H1 (cell line): ENCODE data around the gene GSE1. TPM values are rescaled to one million over a fixed set of nuclear protein-coding genes. Genes with fewer than 3 reads are reported as not detected.

Experiments
- BACH1 ChIP-seq: IDR thresholded peaks from 2 replicates; pipeline ENCODE4 v1.6.1; 2012; ENCODE audit warnings: low read length, improper control_type of control experiment
- CTBP2 ChIP-seq: IDR thresholded peaks from 2 replicates; pipeline ENCODE4 v1.7.0; 2011; ENCODE audit warnings: borderline replicate concordance, mild to moderate bottlenecking, moderate library complexity, mixed read lengths, low read length; ENCODE audit not compliant: insufficient read depth, insufficient read length
- E2F6 ChIP-seq: IDR thresholded peaks from 2 replicates; pipeline ENCODE4 v1.6.1; 2012; ENCODE audit warnings: inconsistent platforms
- EP300 ChIP-seq, 2 experiments: IDR thresholded peaks; 1 replicate in 1 of 2; 2 replicates in 1 of 2; pipeline ENCODE4 v1.6.1; 2011 to 2012; ENCODE audit warnings: low read depth in 2 of 2, low read length in 2 of 2, mild to moderate bottlenecking in 2 of 2, borderline replicate concordance in 1 of 2, inconsistent platforms in 1 of 2, moderate library complexity in 1 of 2
- HDAC6 ChIP-seq: IDR thresholded peaks from one replicate; pipeline ENCODE4 v1.7.1; 2012; ENCODE audit warnings: low read depth, mild to moderate bottlenecking, inconsistent platforms, low read length, moderate library complexity
- KDM1A ChIP-seq: fragments of 200-600, 300-600 bp; sonication (generic); IDR thresholded peaks from 2 replicates; pipeline ENCODE4 v1.7.1; 2016; ENCODE audit warnings: mild to moderate bottlenecking, low read length, borderline replicate concordance
- KDM4A ChIP-seq: IDR thresholded peaks from one replicate; pipeline ENCODE4 v1.7.1; 2012; ENCODE audit warnings: low read depth, mild to moderate bottlenecking, moderate library complexity, low read length, inconsistent platforms; ENCODE audit not compliant: severe bottlenecking
- KDM5A ChIP-seq: fragments of 200-600 bp; IDR thresholded peaks from 2 replicates; pipeline ENCODE4 v1.7.1; 2012; ENCODE audit warnings: mild to moderate bottlenecking, low read length, inconsistent platforms, mixed read lengths
- MAFK ChIP-seq: IDR thresholded peaks from 2 replicates; pipeline ENCODE4 v1.6.1; 2012; ENCODE audit warnings: low read depth, mild to moderate bottlenecking, improper control_type of control experiment, low read length
- MAX ChIP-seq: IDR thresholded peaks from 2 replicates; pipeline ENCODE4 v1.6.1; 2012; ENCODE audit warnings: inconsistent platforms
- POLR2A ChIP-seq, 2 experiments: IDR thresholded peaks; 1 replicate in 1 of 2; 2 replicates in 1 of 2; pipeline ENCODE4 v1.6.1; 2011; ENCODE audit warnings: low read depth in 2 of 2, low read length in 2 of 2, mild to moderate bottlenecking in 2 of 2; ENCODE audit errors: control extremely low read depth in 1 of 2
- RAD21 ChIP-seq, 2 experiments: IDR thresholded peaks in 1 of 2; conservative IDR thresholded peaks in 1 of 2; 2 replicates each; pipeline ENCODE4 v1.6.1; 2011; ENCODE audit warnings: low read depth in 2 of 2, low read length in 2 of 2, improper control_type of control experiment in 1 of 2, inconsistent platforms in 1 of 2, mild to moderate bottlenecking in 1 of 2, moderate library complexity in 1 of 2
- RFX5 ChIP-seq: IDR thresholded peaks from 2 replicates; pipeline ENCODE4 v1.6.1; 2011; ENCODE audit warnings: low read depth, low read length, improper control_type of control experiment, borderline replicate concordance
- RXRA ChIP-seq: IDR thresholded peaks from 2 replicates; pipeline ENCODE4 v1.6.1; 2011; ENCODE audit warnings: low read depth, mild to moderate bottlenecking, low read length, moderate library complexity; ENCODE audit not compliant: insufficient read depth
- SIX5 ChIP-seq: IDR thresholded peaks from 2 replicates; pipeline ENCODE4 v1.6.1; 2011; ENCODE audit warnings: mild to moderate bottlenecking, low read depth, low read length
- SRF ChIP-seq: IDR thresholded peaks from 2 replicates; pipeline ENCODE4 v1.6.1; 2011; ENCODE audit warnings: mild to moderate bottlenecking, low read depth, low read length, moderate library complexity
- TAF1 ChIP-seq: IDR thresholded peaks from 2 replicates; pipeline ENCODE4 v1.6.1; 2011; ENCODE audit warnings: mild to moderate bottlenecking, low read depth, low read length
- TAF7 ChIP-seq: optimal IDR thresholded peaks from 2 replicates; pipeline ENCODE3; 2011; ENCODE audit warnings: low read depth, mild to moderate bottlenecking, inconsistent platforms, low read length, moderate library complexity, borderline replicate concordance
- TBP ChIP-seq: IDR thresholded peaks from 2 replicates; pipeline ENCODE4 v1.6.1; 2011; ENCODE audit warnings: low read depth, low read length, improper control_type of control experiment
- YY1 ChIP-seq: IDR thresholded peaks from 2 replicates; pipeline ENCODE4 v1.6.1; 2011; ENCODE audit warnings: low read depth, mild to moderate bottlenecking, low read length
- polyA plus RNA-seq, 7 experiments: library from polyadenylated mRNA; depleted of rRNA in 3 of 7; stranded (reverse) in 5 of 7; unstranded in 2 of 7; fragments of >200 nt in 5 of 7; fragments of 200-250 nt in 2 of 7; gene quantifications; 1 replicate in 5 of 7; 2 replicates in 1 of 7; 4 replicates in 1 of 7; pipeline versions ENCODE4 v1.2.1 to v1.2.3, GENCODE V29; 2011 to 2013; ENCODE audit warnings: missing spikeins in 2 of 7, mixed read lengths in 2 of 7
- total RNA-seq: library from RNA; stranded (reverse); fragmentation: NEBNext Ultra II Directional; extraction: Animal tissue kit (Norgen Biotek cat#: 25700); gene quantifications from 2 replicates; pipeline ENCODE4 v1.2.1, GENCODE V29; 2021

The GSE1 gene
- total and polyA plus RNA-seq, 2 of the 8 experiments (the other 6 are each of a cell fraction or from before 2014, with no cell fraction given), result 26.0 to 65.6 TPM

GRCh38 chr16:85610446-85611193 lies 2.5 kb upstream of the GSE1 start (continued):
- peak; percentile 76; the same call in 1 of the 2 replicates for TF ChIP-seq YY1
- no peak for TF ChIP-seq TAF1
- no peak for TF ChIP-seq KDM4A
- no peak for TF ChIP-seq CTBP2
- TF ChIP-seq RAD21 (IDR thresholded peaks at IDR 0.05 in 1 of 2, conservative IDR thresholded peaks at IDR 0.05 in 1 of 2; ENCODE audit: low read depth in 2 of 2, low read length in 2 of 2), result peak; percentile 97 to 98
- peak; percentile 12 for TF ChIP-seq TAF7
- no peak for TF ChIP-seq RFX5
- TF ChIP-seq E2F6, result peak; percentile 80
- TF ChIP-seq KDM1A, result peak; percentile 80; the same call in 1 of the 2 replicates
- 0 out of 2 replicates have a peak, but pooled peaks have one; percentile 14 for TF ChIP-seq RXRA
- peak; percentile 51; the same call in 1 of the 2 replicates for TF ChIP-seq MAX
- no peak for TF ChIP-seq POLR2A (IDR thresholded peaks at IDR 0.05; ENCODE audit: control extremely low read depth in 1 of 2, low read depth in 2 of 2, low read length in 2 of 2)
- no peak for TF ChIP-seq MAFK
- TF ChIP-seq KDM5A, result no peak
- TF ChIP-seq SRF, result no peak
- no peak for TF ChIP-seq HDAC6
- TF ChIP-seq BACH1, result no peak
- TF ChIP-seq SIX5, result no peak
- no peak for TF ChIP-seq TBP
- TF ChIP-seq EP300 (IDR thresholded peaks at IDR 0.05; ENCODE audit: borderline replicate concordance in 1 of 2, low read depth in 2 of 2, low read length in 2 of 2), result peak in 1 of 2 experiments; percentile 83; a peak in 1 of 3 replicates
